ENCODE data around the gene GSTP1. TPM values are rescaled to one million over a fixed set of nuclear protein-coding genes. Genes with fewer than 3 reads are reported as not detected.
A peak's percentile ranks its signal among the peaks of the same experiment; 100 is the strongest.
"Not testable (repeated sequence)": the region's sequence is repeated elsewhere in the genome, so short reads cannot be mapped to it uniquely, and the experiment has no call there.

The GSTP1 gene
- total and polyA plus RNA-seq, 3 experiments from 2014 or later = 333 to 474 (median 462) TPM

GRCh38 chr11:67604119-67604518 is 20.5 kb downstream of the GSTP1 start:
- peaks cover 6 to 30% (median 15%) of the 10 kb centered on the region in 3 donors for H3K4me1 Mint-ChIP-seq
- POLR2A ChIA-PET = not testable (repeated sequence)
- CTCF ChIA-PET = interaction anchor here (0.8 to 1.4 kb wide), 2 partner anchors 10 to 21 kb away, joined by 3 to 4 read pairs; partner anchors contain the start of gene GSTP1

GRCh38 chr11:67604815-67605214 is 21.2 kb downstream of the GSTP1 start:
- Histone ChIP-seq H3K4me3 (ENCODE audit: low read length) (no peak overlapping the region), H3K4me1 (ENCODE audit: insufficient read depth, low read length) (peaks cover 18% of the 10 kb centered on the region), H3K9me3 (ENCODE audit: low read length) (no peaks in the 10 kb centered on the region), H3K36me3 (ENCODE audit: insufficient read depth, low read length) (peaks cover 14% of the 10 kb centered on the region), H3K27me3 (ENCODE audit: insufficient read depth, low read length, poor library complexity, severe bottlenecking) (no peaks in the 10 kb centered on the region), H3K27ac (ENCODE audit: low read depth, low read length) (peak overlapping the region; percentile 74)
- ChIA-PET POLR2A (no interaction called here), CTCF (interaction anchor here (0.8 to 1.4 kb wide), 2 partner anchors 9 to 22 kb away, joined by 3 to 4 read pairs; partner anchors contain the start of gene GSTP1)
- Mint-ChIP-seq H3K4me3 (peak overlapping the region in 3 of 7 donors; percentile 23 to 84 (median 51)), H3K36me3 (peaks cover 0 to 16% (median 0%) of the 10 kb centered on the region in 3 donors), H3K9me3 (no peaks in the 10 kb centered on the region), H3K4me1 (peaks cover 6 to 30% (median 15%) of the 10 kb centered on the region in 3 donors), H3K27ac (peak overlapping the region in 4 of 8 donors; percentile 60 to 68 (median 66)), H3K27me3 (peaks cover 11 to 17% of the 10 kb centered on the region in 2 donors)
- no peak for DNase-seq

More at GRCh38 chr11:67604119-67604518, 20.5 kb downstream of the GSTP1 start:
- not testable (repeated sequence) for H3K9me3 ChIP-seq (ENCODE audit: low read length); H3K9me3 Mint-ChIP-seq; H3K27me3 ChIP-seq (ENCODE audit: insufficient read depth, low read length, poor library complexity, severe bottlenecking); H3K36me3 ChIP-seq (ENCODE audit: insufficient read depth, low read length); H3K4me3 ChIP-seq (ENCODE audit: low read length); DNase-seq; H3K27ac ChIP-seq (ENCODE audit: low read depth, low read length)
- H3K4me3 Mint-ChIP-seq = peak overlapping the region in 3 of 7 donors; percentile 22 to 58 (median 56)
- peaks cover 18% of the 10 kb centered on the region for H3K4me1 ChIP-seq (ENCODE audit: insufficient read depth, low read length)
- H3K27me3 Mint-ChIP-seq = peaks cover 13 to 17% of the 10 kb centered on the region in 2 donors
- H3K27ac Mint-ChIP-seq = peak overlapping the region in 2 of 8 donors; percentile 68 to 83
- H3K36me3 Mint-ChIP-seq = peaks cover 0 to 10% (median 0%) of the 10 kb centered on the region in 3 donors

- H3K27me3 ChIP-seq (ENCODE audit: insufficient read depth, low read length, poor library complexity, severe bottlenecking) = no peaks in the 10 kb centered on the region
- ChIA-PET POLR2A (no interaction called here), CTCF (interaction anchor here (1.4 kb wide), 1 partner anchor 22 kb away, joined by 4 read pairs; the partner anchor contains the start of gene GSTP1)
Measured at GRCh38 chr11:67605231-67606011, 21.8 kb downstream of the GSTP1 start.

GRCh38 chr11:67606093-67606491 is 22.5 kb downstream of the GSTP1 start:
- ChIA-PET CTCF (no interaction called here), POLR2A (no interaction called here)
- Histone ChIP-seq H3K27me3 (ENCODE audit: insufficient read depth, low read length, poor library complexity, severe bottlenecking) (no peaks in the 10 kb centered on the region), H3K27ac (ENCODE audit: low read depth, low read length) (peak overlapping the region; percentile 75), H3K4me3 (ENCODE audit: low read length) (peak overlapping the region; percentile 71), H3K9me3 (ENCODE audit: low read length) (no peaks in the 10 kb centered on the region), H3K36me3 (ENCODE audit: insufficient read depth, low read length) (peaks cover 18% of the 10 kb centered on the region), H3K4me1 (ENCODE audit: insufficient read depth, low read length) (peaks cover 18% of the 10 kb centered on the region)
- H3K27ac Mint-ChIP-seq = peak overlapping the region; percentile 55 to 93 (median 90)
- DNase-seq = no peak
- H3K36me3 Mint-ChIP-seq = peaks cover 0 to 28% (median 2%) of the 10 kb centered on the region in 3 donors
- peak overlapping the region; percentile 84 to 96 (median 91) for H3K4me3 Mint-ChIP-seq
- H3K4me1 Mint-ChIP-seq = peaks cover 6 to 30% (median 15%) of the 10 kb centered on the region in 3 donors
- no peaks in the 10 kb centered on the region for H3K9me3 Mint-ChIP-seq
- H3K27me3 Mint-ChIP-seq = peaks cover 7 to 10% of the 10 kb centered on the region in 2 donors

More at GRCh38 chr11:67605231-67606011, 21.8 kb downstream of the GSTP1 start:
- Histone ChIP-seq H3K4me1 (ENCODE audit: insufficient read depth, low read length) (peaks cover 18% of the 10 kb centered on the region), H3K4me3 (ENCODE audit: low read length) (no peak overlapping the region), H3K9me3 (ENCODE audit: low read length) (no peaks in the 10 kb centered on the region), H3K27ac (ENCODE audit: low read depth, low read length) (peak overlapping the region; percentile 75), H3K36me3 (ENCODE audit: insufficient read depth, low read length) (peaks cover 14% of the 10 kb centered on the region)
- Mint-ChIP-seq H3K9me3 (no peaks in the 10 kb centered on the region), H3K27me3 (peaks cover 11 to 17% of the 10 kb centered on the region in 2 donors), H3K36me3 (peaks cover 0 to 21% (median 0%) of the 10 kb centered on the region in 3 donors), H3K4me3 (peak overlapping the region; percentile 55 to 84 (median 68)), H3K27ac (peak overlapping the region in 5 of 8 donors; percentile 43 to 87 (median 84)), H3K4me1 (peaks cover 6 to 30% (median 15%) of the 10 kb centered on the region in 3 donors)
- no peak for DNase-seq

- Histone ChIP-seq H3K9me3 (ENCODE audit: low read length) (no peaks in the 10 kb centered on the region), H3K4me1 (ENCODE audit: insufficient read depth, low read length) (peaks cover 18% of the 10 kb centered on the region), H3K27ac (ENCODE audit: low read depth, low read length) (peak within 1 kb of the TSS; percentile 75), H3K4me3 (ENCODE audit: low read length) (peak within 1 kb of the TSS; percentile 71), H3K27me3 (ENCODE audit: insufficient read depth, low read length, poor library complexity, severe bottlenecking) (no peaks in the 10 kb centered on the region), H3K36me3 (ENCODE audit: insufficient read depth, low read length) (peaks cover 18% of the 10 kb centered on the region)
- peaks cover 6 to 30% (median 15%) of the 10 kb centered on the region in 3 donors for H3K4me1 Mint-ChIP-seq
- peaks cover 5 to 8% of the 10 kb centered on the region in 2 donors for H3K27me3 Mint-ChIP-seq
- peaks cover 0 to 31% (median 2%) of the 10 kb centered on the region in 3 donors for H3K36me3 Mint-ChIP-seq
- POLR2A ChIA-PET = no interaction called here
- H3K9me3 Mint-ChIP-seq = no peaks in the 10 kb centered on the region
- DNase-seq = peak; percentile 93 to 96 (median 95)
- H3K4me3 Mint-ChIP-seq = peak within 1 kb of the TSS; percentile 84 to 96 (median 91)
- peak within 1 kb of the TSS; percentile 65 to 94 (median 92) for H3K27ac Mint-ChIP-seq
- CTCF ChIA-PET = no interaction called here
Measured at GRCh38 chr11:67606492-67607295, 23.1 kb downstream of the GSTP1 start, which contains the start of gene NDUFV1. NDUFV1 (plus strand) TSS chr11:67606936; CDS start chr11:67607005, 69 bp downstream.

- H3K4me3 Mint-ChIP-seq = peak overlapping the region; percentile 84 to 96 (median 91)
- Histone ChIP-seq H3K9me3 (ENCODE audit: low read length) (no peaks in the 10 kb centered on the region), H3K36me3 (ENCODE audit: insufficient read depth, low read length) (peaks cover 18% of the 10 kb centered on the region), H3K27ac (ENCODE audit: low read depth, low read length) (peak overlapping the region; percentile 75), H3K4me3 (ENCODE audit: low read length) (peak overlapping the region; percentile 71), H3K4me1 (ENCODE audit: insufficient read depth, low read length) (peaks cover 18% of the 10 kb centered on the region), H3K27me3 (ENCODE audit: insufficient read depth, low read length, poor library complexity, severe bottlenecking) (no peaks in the 10 kb centered on the region)
- ChIA-PET POLR2A (no interaction called here), CTCF (interaction anchor here (1.6 to 1.7 kb wide), 3 partner anchors 22 to 41 kb away, joined by 4 to 8 read pairs (median 6); partner anchors contain the start of gene NUDT8)
- DNase-seq = no peak
- H3K27ac Mint-ChIP-seq = peak overlapping the region; percentile 65 to 94 (median 90)
- H3K27me3 Mint-ChIP-seq = peaks cover 5 to 7% of the 10 kb centered on the region in 2 donors
- peaks cover 0 to 39% (median 2%) of the 10 kb centered on the region in 3 donors for H3K36me3 Mint-ChIP-seq
- peaks cover 8 to 32% (median 15%) of the 10 kb centered on the region in 3 donors for H3K4me1 Mint-ChIP-seq
- H3K9me3 Mint-ChIP-seq = no peaks in the 10 kb centered on the region
Measured at GRCh38 chr11:67607507-67607906, 23.9 kb downstream of the GSTP1 start.

GRCh38 chr11:67608486-67608885 is 24.9 kb downstream of the GSTP1 start:
- CTCF ChIA-PET = interaction anchor here (1.2 to 1.7 kb wide), 4 partner anchors 21 to 46 kb away, joined by 3 to 8 read pairs (median 5); partner anchors contain the start of gene NUDT8
- DNase-seq = no peak
- Histone ChIP-seq H3K4me3 (ENCODE audit: low read length) (no peak overlapping the region), H3K36me3 (ENCODE audit: insufficient read depth, low read length) (peaks cover 18% of the 10 kb centered on the region), H3K27ac (ENCODE audit: low read depth, low read length) (no peak overlapping the region), H3K9me3 (ENCODE audit: low read length) (no peaks in the 10 kb centered on the region), H3K4me1 (ENCODE audit: insufficient read depth, low read length) (peaks cover 24% of the 10 kb centered on the region), H3K27me3 (ENCODE audit: insufficient read depth, low read length, poor library complexity, severe bottlenecking) (no peaks in the 10 kb centered on the region)
- Mint-ChIP-seq H3K27me3 (no peaks in the 10 kb centered on the region), H3K4me1 (peaks cover 13 to 41% (median 21%) of the 10 kb centered on the region in 3 donors), H3K27ac (peak overlapping the region; percentile 36 to 87 (median 56)), H3K4me3 (peak overlapping the region; percentile 40 to 93 (median 88)), H3K36me3 (peaks cover 0 to 44% (median 2%) of the 10 kb centered on the region in 3 donors), H3K9me3 (no peaks in the 10 kb centered on the region)
- POLR2A ChIA-PET = no interaction called here
